ENCODE measurements around the gene HOXA3.

DNA sequence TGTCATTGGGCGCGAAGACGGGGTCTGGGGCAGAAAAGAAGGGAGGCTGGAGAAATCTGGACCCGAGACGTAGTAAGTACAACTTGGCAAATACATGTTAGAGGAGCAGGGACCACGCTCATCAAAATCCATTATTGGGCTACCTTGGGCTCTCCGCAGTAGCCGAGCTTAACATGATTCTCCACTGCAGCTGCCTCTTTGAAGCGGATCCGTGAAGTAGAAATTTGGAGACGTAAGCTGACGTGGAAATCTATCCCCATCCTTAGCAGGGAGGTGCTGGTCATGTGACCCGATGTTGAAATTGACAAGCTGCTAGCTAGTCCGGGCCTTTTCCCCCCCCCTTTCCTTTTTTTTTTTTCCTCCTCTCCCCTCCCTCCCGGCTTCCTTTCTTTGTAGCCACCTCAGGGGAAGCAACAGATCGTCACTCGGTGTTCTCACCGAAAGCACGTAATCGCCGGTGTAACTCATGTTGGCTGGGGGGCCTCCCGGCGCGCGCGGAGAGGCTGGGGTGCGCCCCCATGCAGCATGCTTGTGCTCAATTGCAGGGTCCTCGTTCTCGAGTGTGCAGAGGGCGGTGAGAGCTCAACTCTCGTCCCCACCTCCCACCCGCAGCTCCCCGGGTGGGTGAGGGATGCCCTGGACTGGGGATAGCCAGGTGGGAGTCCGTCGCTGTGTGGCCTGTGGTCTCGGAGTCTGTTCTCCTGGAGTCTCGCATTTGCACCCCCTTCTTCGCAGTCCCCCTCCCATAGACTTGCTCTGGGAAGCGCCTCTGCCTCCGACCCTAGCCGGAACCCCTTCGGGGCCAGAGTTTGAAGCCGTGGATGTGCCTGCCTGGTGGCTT, 32.9 kb upstream of the HOXA3 start, which contains the start of gene HOXA11:
- no peak for TF ChIP-seq POLR2A (IDR thresholded peaks at IDR 0.05)
- TF ChIP-seq, protein P1, sequence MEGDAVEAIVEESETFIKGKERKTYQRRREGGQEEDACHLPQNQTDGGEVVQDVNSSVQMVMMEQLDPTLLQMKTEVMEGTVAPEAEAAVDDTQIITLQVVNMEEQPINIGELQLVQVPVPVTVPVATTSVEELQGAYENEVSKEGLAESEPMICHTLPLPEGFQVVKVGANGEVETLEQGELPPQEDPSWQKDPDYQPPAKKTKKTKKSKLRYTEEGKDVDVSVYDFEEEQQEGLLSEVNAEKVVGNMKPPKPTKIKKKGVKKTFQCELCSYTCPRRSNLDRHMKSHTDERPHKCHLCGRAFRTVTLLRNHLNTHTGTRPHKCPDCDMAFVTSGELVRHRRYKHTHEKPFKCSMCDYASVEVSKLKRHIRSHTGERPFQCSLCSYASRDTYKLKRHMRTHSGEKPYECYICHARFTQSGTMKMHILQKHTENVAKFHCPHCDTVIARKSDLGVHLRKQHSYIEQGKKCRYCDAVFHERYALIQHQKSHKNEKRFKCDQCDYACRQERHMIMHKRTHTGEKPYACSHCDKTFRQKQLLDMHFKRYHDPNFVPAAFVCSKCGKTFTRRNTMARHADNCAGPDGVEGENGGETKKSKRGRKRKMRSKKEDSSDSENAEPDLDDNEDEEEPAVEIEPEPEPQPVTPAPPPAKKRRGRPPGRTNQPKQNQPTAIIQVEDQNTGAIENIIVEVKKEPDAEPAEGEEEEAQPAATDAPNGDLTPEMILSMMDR (IDR thresholded peaks at IDR 0.05): no peak

Data from lower leg skin (tissue), 3 donors.